Central memory CD8-positive, alpha-beta T cell (primary cell): ENCODE measurements around the gene OPHN1.

Experiments used
- ATAC-seq: fragments of 150-1000 bp; cut with Tn5 transposase; replicated peaks from 2 replicates; pipeline ENCODE4 v1.10.0; 2022; ENCODE audit warnings: mild to moderate bottlenecking, moderate FRiP score, moderate number of reproducible peaks; ENCODE audit not compliant: poor library complexity, severe bottlenecking; ENCODE audit errors: extremely low read depth
- DNase-seq, 2 donors: peaks; one replicate each; pipeline ENCODE4 v3.0.0; 2021; ENCODE audit warnings: low spot score in 2 of 2
- H3K27ac Mint-ChIP-seq: one replicate; pipeline ENCODE4 v1.8.0; 2022; ENCODE audit warnings: low read depth, mild to moderate bottlenecking, moderate library complexity, mixed read lengths
- H3K27me3 Mint-ChIP-seq: one replicate; pipeline ENCODE4 v1.8.0; 2022; ENCODE audit warnings: mixed read lengths
- H3K36me3 Mint-ChIP-seq: one replicate; pipeline ENCODE4 v1.8.0; 2022; ENCODE audit warnings: mild to moderate bottlenecking, moderate library complexity, mixed read lengths; ENCODE audit not compliant: insufficient read depth
- H3K4me1 Mint-ChIP-seq: one replicate; pipeline ENCODE4 v1.8.0; 2022; ENCODE audit warnings: mixed read lengths
- H3K4me3 Mint-ChIP-seq: one replicate; pipeline ENCODE4 v1.8.0; 2022; ENCODE audit warnings: mild to moderate bottlenecking, moderate library complexity, mixed read lengths
- H3K9me3 Mint-ChIP-seq: one replicate; pipeline ENCODE4 v1.8.0; 2022; ENCODE audit warnings: mixed read lengths

OPHN1 gene

GRCh38 chrX:68175562-68175961, 257.7 kb downstream of the OPHN1 start:
- Mint-ChIP-seq H3K27me3 (no peaks in the 10 kb centered on the region), H3K27ac (no peak overlapping the region), H3K9me3 (peaks cover 5% of the 10 kb centered on the region), H3K36me3 (no peaks in the 10 kb centered on the region), H3K4me3 (no peak overlapping the region), H3K4me1 (no peaks in the 10 kb centered on the region)
- DNase-seq: no peak
- ATAC-seq: no peak

DNA sequence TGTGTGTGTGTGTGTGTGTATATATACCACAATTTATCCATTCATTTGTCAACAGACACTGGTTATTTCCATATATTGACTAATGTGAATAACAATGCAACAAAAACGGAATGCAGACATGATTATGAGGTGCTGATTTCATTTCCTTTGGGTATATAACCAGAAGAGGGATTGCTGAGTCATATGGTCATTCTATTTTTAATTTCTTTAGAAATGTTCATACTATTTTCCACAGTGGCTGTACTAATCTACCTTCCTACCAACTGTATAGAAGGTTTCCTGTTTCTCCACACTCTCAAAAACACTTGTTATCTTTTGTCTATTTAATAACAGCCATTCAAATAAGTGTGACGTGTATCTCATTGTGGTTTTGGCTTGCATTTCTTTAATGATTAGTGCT, 269.9 kb downstream of the OPHN1 start:
- Mint-ChIP-seq H3K9me3 (no peaks in the 10 kb centered on the region), H3K27ac (no peak overlapping the region), H3K36me3 (no peaks in the 10 kb centered on the region), H3K27me3 (no peaks in the 10 kb centered on the region), H3K4me3 (no peak overlapping the region), H3K4me1 (no peaks in the 10 kb centered on the region)
- no peak for ATAC-seq
- no peak for DNase-seq

DNA sequence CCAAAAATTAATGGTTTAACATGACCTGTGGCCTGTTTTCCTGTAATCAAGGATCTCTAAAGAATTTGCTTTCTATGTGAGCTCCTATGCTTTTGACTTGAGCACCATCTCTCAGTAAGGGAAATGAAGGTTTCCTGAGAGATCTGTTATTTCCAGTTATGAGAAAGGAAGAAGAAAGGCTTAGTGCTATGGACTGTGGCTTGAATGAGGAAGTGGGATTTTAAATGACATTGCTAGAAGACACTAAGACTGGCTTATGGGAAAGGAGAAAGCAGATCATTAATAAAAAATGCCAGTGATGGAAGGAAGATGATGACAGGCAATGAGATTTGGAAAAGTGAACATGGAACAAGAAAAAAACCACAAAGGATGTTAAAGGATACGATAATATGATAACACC, 285.4 kb downstream of the OPHN1 start:
- H3K4me1 Mint-ChIP-seq: no peaks in the 10 kb centered on the region
- ATAC-seq: no peak
- no peak overlapping the region for H3K4me3 Mint-ChIP-seq

GRCh38 chrX:68146054-68146453, 287.2 kb downstream of the OPHN1 start:
- Mint-ChIP-seq H3K27me3 (no peaks in the 10 kb centered on the region), H3K4me3 (no peak overlapping the region), H3K27ac (no peak overlapping the region), H3K9me3 (no peaks in the 10 kb centered on the region), H3K36me3 (no peaks in the 10 kb centered on the region), H3K4me1 (no peaks in the 10 kb centered on the region)
- DNase-seq (no peak), ATAC-seq (no peak)

More for the DNA sequence above, 285.4 kb downstream of the OPHN1 start:
- no peaks in the 10 kb centered on the region for H3K36me3 Mint-ChIP-seq
- H3K27ac Mint-ChIP-seq: no peak overlapping the region
- H3K27me3 Mint-ChIP-seq: no peaks in the 10 kb centered on the region
- no peaks in the 10 kb centered on the region for H3K9me3 Mint-ChIP-seq
- DNase-seq: no peak

GRCh38 chrX:68139791-68140190, 293.5 kb downstream of the OPHN1 start:
- no peak overlapping the region for H3K4me3 Mint-ChIP-seq
- no peak overlapping the region for H3K27ac Mint-ChIP-seq
- no peaks in the 10 kb centered on the region for H3K36me3 Mint-ChIP-seq
- no peaks in the 10 kb centered on the region for H3K27me3 Mint-ChIP-seq
- ATAC-seq: no peak
- no peaks in the 10 kb centered on the region for H3K9me3 Mint-ChIP-seq
- H3K4me1 Mint-ChIP-seq: no peaks in the 10 kb centered on the region
- DNase-seq: no peak

DNA sequence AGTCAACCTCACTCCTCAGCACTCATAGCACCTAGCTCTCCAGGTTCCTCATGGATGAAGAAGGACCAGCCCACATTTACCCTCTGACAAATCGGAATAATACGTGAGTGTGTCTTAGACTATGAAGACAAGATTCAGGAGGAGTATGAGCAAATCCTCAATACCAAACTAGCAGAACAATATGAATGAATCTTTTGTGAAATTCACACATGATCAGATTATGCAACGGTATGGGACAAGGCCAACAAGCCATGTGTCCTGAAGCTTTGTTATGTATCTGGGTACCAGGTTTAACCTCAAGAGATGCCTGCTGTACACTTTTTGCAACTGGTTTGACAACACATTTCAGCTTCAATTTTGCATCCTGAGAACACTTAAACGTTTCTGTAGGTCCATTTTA, 300.1 kb downstream of the OPHN1 start:
- DNase-seq (no peak), ATAC-seq (no peak)
- Mint-ChIP-seq H3K27me3 (no peaks in the 10 kb centered on the region), H3K4me1 (no peaks in the 10 kb centered on the region), H3K4me3 (no peak overlapping the region), H3K27ac (no peak overlapping the region), H3K9me3 (no peaks in the 10 kb centered on the region), H3K36me3 (no peaks in the 10 kb centered on the region)

DNA sequence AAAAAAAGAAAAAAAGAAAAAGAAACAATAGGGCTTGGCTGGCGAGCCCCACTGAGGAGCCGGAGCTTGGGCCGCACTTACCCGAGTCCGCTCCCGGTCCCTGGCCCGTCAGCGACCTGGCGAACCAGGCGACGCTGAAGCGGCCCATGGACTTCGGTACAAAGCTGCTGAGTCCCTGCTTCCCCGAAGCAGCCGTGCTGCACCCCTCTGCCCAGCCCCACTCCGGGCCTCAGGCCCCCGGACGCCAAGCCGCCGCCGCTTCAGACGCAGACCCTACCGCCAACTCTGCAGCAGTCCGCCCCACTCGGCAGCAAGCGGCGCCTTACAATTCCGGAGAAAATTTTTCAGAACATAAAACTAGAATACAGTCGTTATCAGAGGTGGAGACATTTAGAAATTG, 300.5 kb downstream of the OPHN1 start:
- Mint-ChIP-seq H3K36me3 (no peaks in the 10 kb centered on the region), H3K4me3 (no peak overlapping the region), H3K27me3 (no peaks in the 10 kb centered on the region), H3K9me3 (no peaks in the 10 kb centered on the region), H3K27ac (no peak overlapping the region), H3K4me1 (no peaks in the 10 kb centered on the region)
- ATAC-seq: no peak
- DNase-seq: no peak

DNA sequence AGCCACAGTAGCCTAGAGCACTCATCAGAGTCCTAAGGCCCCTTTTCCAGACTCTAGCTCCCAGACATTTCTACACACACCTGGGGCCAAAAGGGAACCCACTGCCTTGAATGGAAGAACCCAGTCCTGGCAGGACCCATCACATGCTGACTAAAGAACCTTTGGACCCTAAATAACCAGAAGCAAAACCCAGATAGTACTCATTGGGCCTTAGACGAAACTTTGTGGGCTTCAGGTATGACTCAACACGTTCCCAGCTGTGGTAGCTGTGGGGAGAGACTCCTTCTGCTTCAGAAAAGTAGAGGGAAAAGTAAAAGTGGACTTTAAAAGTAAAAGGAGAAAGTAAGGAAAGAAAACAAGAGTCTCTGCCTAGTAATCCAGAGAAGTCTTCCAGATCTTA, 311.5 kb downstream of the OPHN1 start:
- ATAC-seq (no peak), DNase-seq (no peak)
- H3K9me3 Mint-ChIP-seq: no peaks in the 10 kb centered on the region
- H3K27ac Mint-ChIP-seq: no peak overlapping the region
- no peaks in the 10 kb centered on the region for H3K36me3 Mint-ChIP-seq
- H3K4me1 Mint-ChIP-seq: no peaks in the 10 kb centered on the region
- H3K4me3 Mint-ChIP-seq: no peak overlapping the region
- H3K27me3 Mint-ChIP-seq: no peaks in the 10 kb centered on the region

DNA sequence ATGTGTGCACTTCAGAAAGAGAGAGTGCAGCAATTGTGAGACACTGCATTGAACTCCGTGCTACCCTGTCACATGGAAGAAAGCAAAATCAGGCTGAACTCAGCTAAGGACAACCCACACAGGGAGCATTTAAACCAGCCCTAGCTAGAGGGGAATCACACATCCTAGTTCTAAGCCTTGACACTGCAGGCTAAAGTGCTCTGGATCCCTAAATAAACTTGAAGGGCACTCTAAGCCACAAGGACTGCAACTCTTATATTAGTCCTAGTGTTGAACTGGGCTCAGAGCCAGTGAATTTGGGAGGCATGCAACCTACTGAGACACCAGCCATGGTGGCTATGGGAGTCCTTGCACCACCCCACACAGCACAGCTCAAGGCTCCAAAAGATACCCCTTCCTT, 311.9 kb downstream of the OPHN1 start:
- no peaks in the 10 kb centered on the region for H3K9me3 Mint-ChIP-seq
- H3K27me3 Mint-ChIP-seq: no peaks in the 10 kb centered on the region
- H3K36me3 Mint-ChIP-seq: no peaks in the 10 kb centered on the region
- no peaks in the 10 kb centered on the region for H3K4me1 Mint-ChIP-seq
- DNase-seq (no peak), ATAC-seq (no peak)
- H3K4me3 Mint-ChIP-seq: no peak overlapping the region
- H3K27ac Mint-ChIP-seq: no peak overlapping the region

GRCh38 chrX:68115371-68115770, 317.9 kb downstream of the OPHN1 start:
- H3K36me3 Mint-ChIP-seq: peaks cover 2% of the 10 kb centered on the region

DNA sequence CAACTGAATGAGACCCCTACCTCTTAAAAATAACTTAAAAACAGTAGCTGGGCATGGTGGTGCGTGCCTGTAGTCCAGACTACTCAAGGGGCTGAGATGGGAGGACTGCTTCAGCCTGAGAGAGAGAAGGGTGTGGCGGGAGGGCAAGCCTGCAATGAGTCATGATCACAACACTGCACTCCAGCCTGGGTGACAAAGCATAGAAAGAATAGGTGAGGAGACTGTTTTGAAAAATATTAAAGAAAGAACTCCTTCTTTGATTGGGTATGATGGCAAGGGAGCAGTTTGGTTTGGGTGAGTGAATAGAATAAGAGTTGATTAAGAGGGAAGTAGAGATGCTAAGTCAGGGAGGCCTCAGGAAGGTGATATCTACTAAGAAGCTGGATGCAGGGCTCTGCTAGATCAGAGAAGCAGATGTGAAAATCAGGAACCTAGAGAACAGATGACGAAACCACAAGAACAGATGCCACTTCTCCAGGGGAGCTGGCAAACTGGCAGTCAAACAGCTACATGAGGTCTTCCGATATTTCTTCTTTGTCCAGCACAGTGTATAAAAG, 318.6 kb downstream of the OPHN1 start:
- H3K4me3 Mint-ChIP-seq: no peak overlapping the region
- ATAC-seq: no peak
- H3K27me3 Mint-ChIP-seq: no peaks in the 10 kb centered on the region
- H3K4me1 Mint-ChIP-seq: no peaks in the 10 kb centered on the region
- DNase-seq: no peak
- H3K36me3 Mint-ChIP-seq: peaks cover 2% of the 10 kb centered on the region
- H3K27ac Mint-ChIP-seq: no peak overlapping the region
- H3K9me3 Mint-ChIP-seq: no peaks in the 10 kb centered on the region

More at GRCh38 chrX:68115371-68115770, 317.9 kb downstream of the OPHN1 start:
- Mint-ChIP-seq H3K27ac (no peak overlapping the region), H3K4me1 (no peaks in the 10 kb centered on the region), H3K27me3 (no peaks in the 10 kb centered on the region), H3K4me3 (no peak overlapping the region), H3K9me3 (no peaks in the 10 kb centered on the region)
- ATAC-seq: no peak
- DNase-seq: no peak

DNA sequence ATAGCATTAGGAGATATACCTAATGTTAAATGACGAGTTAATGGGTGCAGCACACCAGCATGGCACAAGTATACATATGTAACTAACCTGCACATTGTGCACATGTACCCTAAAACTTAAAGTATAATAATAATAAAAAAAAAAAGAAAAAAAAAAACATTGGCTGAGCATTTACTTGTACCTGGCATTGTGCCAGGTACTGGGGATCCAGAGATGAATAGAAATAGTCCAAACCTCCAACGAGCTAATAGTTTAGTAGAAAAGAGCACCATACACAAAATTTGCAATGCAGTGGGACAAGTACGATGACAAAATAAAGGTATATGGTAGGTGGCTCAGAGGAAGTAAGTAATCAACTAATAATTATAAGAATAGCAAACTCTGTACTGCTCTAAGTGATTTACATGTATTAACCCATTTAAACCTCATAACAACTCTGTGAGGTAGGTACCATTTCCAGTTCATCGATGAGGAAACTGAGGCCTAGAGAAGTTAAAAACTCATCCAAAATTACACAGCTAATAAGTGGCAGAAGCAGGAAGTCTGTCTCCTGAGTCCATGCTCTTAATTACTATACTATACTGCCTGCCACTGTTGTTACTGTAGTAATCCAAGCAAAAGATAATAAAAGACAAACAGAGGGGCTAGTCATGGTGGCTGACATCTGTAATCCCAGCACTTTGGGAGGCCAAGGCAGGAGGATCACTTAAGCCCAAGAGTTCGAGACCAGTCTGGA, 319.3 kb downstream of the OPHN1 start:
- DNase-seq (no peak), ATAC-seq (no peak)
- Mint-ChIP-seq H3K9me3 (no peaks in the 10 kb centered on the region), H3K4me3 (no peak overlapping the region), H3K36me3 (peaks cover 2% of the 10 kb centered on the region), H3K4me1 (no peaks in the 10 kb centered on the region), H3K27ac (no peak overlapping the region), H3K27me3 (no peaks in the 10 kb centered on the region)

DNA sequence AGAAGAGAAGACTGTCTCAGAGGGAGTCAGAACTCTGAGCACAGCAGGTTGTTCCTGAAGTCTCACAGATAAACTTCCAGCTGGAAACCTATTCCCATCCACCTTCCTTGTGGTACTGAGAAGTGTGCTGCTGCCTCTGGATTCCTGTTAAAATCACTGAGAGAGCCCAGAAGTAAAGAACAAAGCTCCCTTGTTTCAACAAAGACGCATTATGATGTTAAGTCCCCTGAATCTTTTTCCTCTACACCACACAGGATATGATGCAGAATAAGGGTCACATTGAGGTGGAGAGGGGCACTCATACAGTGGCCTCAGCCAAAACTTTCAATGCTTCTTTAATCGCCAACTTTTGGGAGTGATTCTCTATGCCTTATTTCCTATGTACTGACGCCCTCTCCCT, 321.0 kb downstream of the OPHN1 start:
- Mint-ChIP-seq H3K9me3 (no peaks in the 10 kb centered on the region), H3K36me3 (peaks cover 2% of the 10 kb centered on the region), H3K4me3 (no peak overlapping the region), H3K4me1 (no peaks in the 10 kb centered on the region), H3K27ac (no peak overlapping the region), H3K27me3 (no peaks in the 10 kb centered on the region)
- no peak for DNase-seq
- ATAC-seq: no peak
